CD4-positive, alpha-beta T cell (primary cell): Measurements from ENCODE around the gene RASL10A. TPM values are rescaled to one million over a fixed set of nuclear protein-coding genes. Genes with fewer than 3 reads are reported as not detected.

Experiments used
- ATAC-seq: fragments of 200-7000 bp; cut with Tn5 transposase; one replicate; pipeline ENCODE4 v1.10.0; 2022; ENCODE audit warnings: mild to moderate bottlenecking; ENCODE audit not compliant: poor library complexity
- CTCF ChIA-PET: fragments of 350-600 bp; sonication (Branson Sonifier 250); formaldehyde crosslinking; loops from one replicate; lab custom pipeline; 2021; ENCODE audit warnings: antibody characterized with exemption, inconsistent platforms; lab: Charles Lee
- POLR2A ChIA-PET: fragments of 350-600 bp; sonication (Branson Sonifier 250); formaldehyde crosslinking; loops from one replicate; lab custom pipeline; 2021; ENCODE audit warnings: antibody characterized with exemption, inconsistent platforms; lab: Charles Lee
- DNase-seq, 14 experiments: peaks; one replicate each; pipeline ENCODE4 v3.0.0-alpha.2; 2013 to 2020; ENCODE audit warnings: mixed read lengths in 2 of 14
- H3K27ac ChIP-seq, 2 donors: one replicate each; pipeline versions ENCODE4 v1.5.1 to v1.7.0; 2013; ENCODE audit warnings: low read length in 2 of 2, low read depth in 1 of 2, mild to moderate bottlenecking in 1 of 2
- H3K27me3 ChIP-seq, 2 experiments: 1 replicate in 1 of 2; 2 replicates in 1 of 2; pipeline versions ENCODE4 v1.6.1 to v1.7.0; 2013; ENCODE audit warnings: low read length in 2 of 2, control low read depth in 1 of 2, mild to moderate bottlenecking in 1 of 2, moderate library complexity in 1 of 2; ENCODE audit not compliant: insufficient read depth in 2 of 2, control insufficient read depth in 1 of 2
- H3K36me3 ChIP-seq: one replicate; pipeline ENCODE4 v1.6.1; 2013; ENCODE audit warnings: low read length, control low read depth; ENCODE audit not compliant: insufficient read depth
- H3K4me1 ChIP-seq: one replicate; pipeline ENCODE4 v1.6.1; 2013; ENCODE audit warnings: low read length, control low read depth; ENCODE audit not compliant: insufficient read depth
- H3K4me3 ChIP-seq: one replicate; pipeline ENCODE4 v1.5.1; 2013; ENCODE audit warnings: mild to moderate bottlenecking, low read length, moderate library complexity
- H3K9me3 ChIP-seq, 2 experiments: 1 replicate in 1 of 2; 2 replicates in 1 of 2; pipeline versions ENCODE4 v1.6.1 to v1.7.0; 2013; ENCODE audit warnings: low read length in 2 of 2, mild to moderate bottlenecking in 2 of 2, control low read depth in 1 of 2, moderate library complexity in 1 of 2; ENCODE audit not compliant: control insufficient read depth in 1 of 2, insufficient read depth in 1 of 2
- H3K27ac Mint-ChIP-seq: one replicate; pipeline ENCODE4 v1.8.0; 2020; ENCODE audit warnings: mixed read lengths
- H3K27me3 Mint-ChIP-seq: one replicate; pipeline ENCODE4 v1.8.0; 2021; ENCODE audit warnings: mixed read lengths
- H3K36me3 Mint-ChIP-seq: one replicate; pipeline ENCODE4 v1.8.0; 2021; ENCODE audit warnings: low read depth, mixed read lengths
- H3K4me1 Mint-ChIP-seq: one replicate; pipeline ENCODE4 v1.8.0; 2021; ENCODE audit warnings: low read depth, mixed read lengths
- H3K4me3 Mint-ChIP-seq: one replicate; pipeline ENCODE4 v1.8.0; 2020; ENCODE audit warnings: mild to moderate bottlenecking, mixed read lengths
- H3K9me3 Mint-ChIP-seq: one replicate; pipeline ENCODE4 v1.8.0; 2020; ENCODE audit warnings: mixed read lengths
- intact Hi-C, 2 experiments: fragments of 100-400 bp; cut with DNase I in 1 of 2; cut with micrococcal nuclease in 1 of 2; formaldehyde crosslinking; loops; one replicate each; pipeline versions ENCODE4 v1.15.1 to v1.9.0; 2023 to 2025; cut with DNase I, micrococcal nuclease
- total RNA-seq, 174 experiments: library from RNA in 2 of 174; stranded (reverse) in 2 of 174; gene quantifications; one replicate each; pipeline ENCODE4 v1.2.3 and lab custom pipeline; 2021 to 2026
- TF ChIP-seq, protein P1 (sequence below): fragments of 200-600 bp; IDR thresholded peaks from one replicate; pipeline ENCODE4 v1.8.0; 2022; ENCODE audit warnings: antibody characterized with exemption, mild to moderate bottlenecking

Gene RASL10A
- total RNA-seq, 2 experiments from 2014 or later = 0.30 to 0.36 TPM

GRCh38 chr22:29353860-29354259, 38.4 kb upstream of the RASL10A start:
- DNase-seq (no peak), ATAC-seq (no peak)
- Mint-ChIP-seq H3K27ac (no peak overlapping the region), H3K27me3 (no peaks in the 10 kb centered on the region), H3K4me1 (no peaks in the 10 kb centered on the region), H3K4me3 (no peak overlapping the region), H3K9me3 (no peaks in the 10 kb centered on the region), H3K36me3 (peaks cover 89% of the 10 kb centered on the region)
- H3K27me3 ChIP-seq = no peaks in the 10 kb centered on the region
- ChIA-PET CTCF (no interaction called here), POLR2A (no interaction called here)
- H3K4me1 ChIP-seq = no peaks in the 10 kb centered on the region
- H3K4me3 ChIP-seq = no peak overlapping the region
- intact Hi-C loops = no loop called here
- TF ChIP-seq, protein P1, sequence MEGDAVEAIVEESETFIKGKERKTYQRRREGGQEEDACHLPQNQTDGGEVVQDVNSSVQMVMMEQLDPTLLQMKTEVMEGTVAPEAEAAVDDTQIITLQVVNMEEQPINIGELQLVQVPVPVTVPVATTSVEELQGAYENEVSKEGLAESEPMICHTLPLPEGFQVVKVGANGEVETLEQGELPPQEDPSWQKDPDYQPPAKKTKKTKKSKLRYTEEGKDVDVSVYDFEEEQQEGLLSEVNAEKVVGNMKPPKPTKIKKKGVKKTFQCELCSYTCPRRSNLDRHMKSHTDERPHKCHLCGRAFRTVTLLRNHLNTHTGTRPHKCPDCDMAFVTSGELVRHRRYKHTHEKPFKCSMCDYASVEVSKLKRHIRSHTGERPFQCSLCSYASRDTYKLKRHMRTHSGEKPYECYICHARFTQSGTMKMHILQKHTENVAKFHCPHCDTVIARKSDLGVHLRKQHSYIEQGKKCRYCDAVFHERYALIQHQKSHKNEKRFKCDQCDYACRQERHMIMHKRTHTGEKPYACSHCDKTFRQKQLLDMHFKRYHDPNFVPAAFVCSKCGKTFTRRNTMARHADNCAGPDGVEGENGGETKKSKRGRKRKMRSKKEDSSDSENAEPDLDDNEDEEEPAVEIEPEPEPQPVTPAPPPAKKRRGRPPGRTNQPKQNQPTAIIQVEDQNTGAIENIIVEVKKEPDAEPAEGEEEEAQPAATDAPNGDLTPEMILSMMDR = no peak
- peaks cover 90% of the 10 kb centered on the region for H3K36me3 ChIP-seq
- no peak overlapping the region for H3K27ac ChIP-seq
- H3K9me3 ChIP-seq = no peaks in the 10 kb centered on the region

DNA sequence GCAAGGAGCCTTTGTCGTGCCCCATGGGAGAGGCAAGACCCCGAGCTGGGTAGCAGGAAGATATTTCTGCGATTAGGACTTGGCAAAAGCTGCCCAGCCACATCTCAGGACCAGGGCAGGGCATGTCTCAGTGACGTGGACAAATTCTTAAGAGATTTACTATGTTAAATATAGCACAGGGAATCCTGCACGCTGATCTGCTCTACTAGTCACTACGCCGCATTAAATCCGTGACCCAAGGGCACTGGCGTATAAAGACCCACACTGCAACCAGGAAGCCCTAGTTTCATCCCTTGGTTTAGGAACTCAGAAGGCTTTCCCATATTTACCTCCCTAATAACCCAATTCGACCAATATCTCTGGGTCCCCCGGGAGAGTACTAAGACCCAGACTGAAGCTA, 37.8 kb upstream of the RASL10A start:
- POLR2A ChIA-PET = no interaction called here
- TF ChIP-seq, protein P1 = no peak
- intact Hi-C loops = no loop called here
- H3K4me1 ChIP-seq = no peaks in the 10 kb centered on the region
- Mint-ChIP-seq H3K4me1 (no peaks in the 10 kb centered on the region), H3K4me3 (no peak overlapping the region), H3K27ac (no peak overlapping the region), H3K36me3 (peaks cover 89% of the 10 kb centered on the region), H3K27me3 (no peaks in the 10 kb centered on the region), H3K9me3 (no peaks in the 10 kb centered on the region)
- CTCF ChIA-PET = no interaction called here
- H3K27me3 ChIP-seq = no peaks in the 10 kb centered on the region
- DNase-seq = no peak
- H3K36me3 ChIP-seq = peaks cover 90% of the 10 kb centered on the region
- no peak overlapping the region for H3K27ac ChIP-seq
- no peaks in the 10 kb centered on the region for H3K9me3 ChIP-seq
- no peak overlapping the region for H3K4me3 ChIP-seq
- no peak for ATAC-seq

DNA sequence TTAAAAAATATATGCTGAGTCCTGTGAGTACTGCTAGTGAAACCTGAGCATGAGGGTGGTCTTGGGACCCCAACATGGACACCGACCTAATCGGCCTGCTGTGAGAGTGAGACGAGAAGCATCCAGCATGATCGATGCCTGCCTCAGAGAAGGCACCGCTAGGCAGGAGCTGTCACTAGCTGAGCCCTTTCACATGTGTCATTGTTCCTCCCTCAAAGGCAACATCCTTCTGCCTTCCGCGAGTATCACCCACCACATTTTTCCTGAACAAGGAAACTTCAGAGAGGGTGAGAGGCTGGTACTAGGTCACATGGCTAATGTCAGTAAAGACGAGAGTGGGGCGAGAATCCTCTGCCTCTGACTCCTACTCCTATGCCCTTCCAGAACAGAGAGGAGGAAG, 37.3 kb upstream of the RASL10A start:
- Histone ChIP-seq H3K9me3 (no peaks in the 10 kb centered on the region), H3K4me3 (no peak overlapping the region), H3K4me1 (no peaks in the 10 kb centered on the region), H3K36me3 (peaks cover 90% of the 10 kb centered on the region), H3K27me3 (no peaks in the 10 kb centered on the region), H3K27ac (no peak overlapping the region)
- DNase-seq (no peak), ATAC-seq (no peak)
- TF ChIP-seq, protein P1 = no peak
- Mint-ChIP-seq H3K36me3 (peaks cover 89% of the 10 kb centered on the region), H3K4me1 (no peaks in the 10 kb centered on the region), H3K27ac (no peak overlapping the region), H3K4me3 (no peak overlapping the region), H3K9me3 (no peaks in the 10 kb centered on the region), H3K27me3 (no peaks in the 10 kb centered on the region)
- intact Hi-C loops = no loop called here
- ChIA-PET POLR2A (no interaction called here), CTCF (no interaction called here)
